Stimulated activated naive CD4-positive, alpha-beta T cell (primary cell): ENCODE data around the gene MPZL1.

ENCODE experiments used
- DNase-seq, 6 experiments: peaks; one replicate each; lab custom pipeline; 2025; lab: John Stamatoyannopoulos, UW

MPZL1 gene

DNA sequence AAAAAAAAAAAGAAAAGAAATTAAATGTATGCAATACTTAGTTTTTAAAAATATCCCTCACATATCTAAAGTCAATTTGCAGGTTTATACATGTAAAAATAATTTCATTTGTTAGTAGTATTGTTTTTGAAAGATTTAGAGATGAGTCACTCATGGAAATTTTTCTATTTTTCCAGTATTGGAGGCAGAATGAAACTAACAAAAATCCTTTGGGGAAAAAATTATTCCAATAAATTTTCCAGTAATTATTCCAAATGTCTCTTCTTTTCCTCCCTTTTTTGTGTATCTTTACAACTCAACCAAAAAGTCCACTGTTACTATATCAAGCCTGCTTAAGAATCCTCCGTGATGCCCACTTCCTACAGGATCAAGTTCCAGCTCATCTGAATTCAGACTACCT is 29.9 kb downstream of the MPZL1 start:
- no peak for DNase-seq

DNA sequence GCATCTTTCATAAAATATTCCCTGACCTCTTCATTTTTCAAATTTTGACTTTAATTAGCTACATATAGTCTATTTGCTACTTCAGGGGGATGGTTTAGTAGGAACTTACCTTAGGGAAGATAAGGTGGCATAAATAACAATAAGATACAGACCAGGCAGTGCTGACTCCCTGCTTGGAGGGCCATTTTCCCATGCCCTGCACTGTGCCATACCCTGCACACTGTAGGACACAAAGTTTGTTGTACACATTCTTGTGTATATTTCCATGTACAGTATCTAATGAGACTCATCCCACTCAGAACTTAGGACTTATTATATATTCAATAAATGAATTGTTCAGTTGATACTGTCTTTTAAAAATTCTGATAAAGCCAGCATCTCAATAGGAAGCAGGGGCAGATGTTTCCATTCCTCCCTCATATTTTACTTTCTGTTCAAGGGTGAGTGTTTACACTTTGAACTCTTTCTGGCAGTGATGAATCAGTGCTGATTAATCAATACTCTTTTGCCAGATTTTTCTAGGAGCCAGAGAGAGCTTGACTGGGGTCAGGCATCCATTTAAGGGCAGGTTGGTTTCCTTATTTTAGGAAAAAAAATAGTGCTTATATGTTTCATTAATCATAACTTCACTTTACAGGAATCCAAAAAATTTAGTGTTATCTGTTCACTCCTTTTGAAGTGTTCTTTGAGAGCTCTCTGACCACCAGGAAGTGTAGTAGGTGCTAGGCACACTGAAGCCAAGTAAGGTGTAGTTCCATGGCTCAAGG is 30.6 kb downstream of the MPZL1 start:
- no peak for DNase-seq

DNA sequence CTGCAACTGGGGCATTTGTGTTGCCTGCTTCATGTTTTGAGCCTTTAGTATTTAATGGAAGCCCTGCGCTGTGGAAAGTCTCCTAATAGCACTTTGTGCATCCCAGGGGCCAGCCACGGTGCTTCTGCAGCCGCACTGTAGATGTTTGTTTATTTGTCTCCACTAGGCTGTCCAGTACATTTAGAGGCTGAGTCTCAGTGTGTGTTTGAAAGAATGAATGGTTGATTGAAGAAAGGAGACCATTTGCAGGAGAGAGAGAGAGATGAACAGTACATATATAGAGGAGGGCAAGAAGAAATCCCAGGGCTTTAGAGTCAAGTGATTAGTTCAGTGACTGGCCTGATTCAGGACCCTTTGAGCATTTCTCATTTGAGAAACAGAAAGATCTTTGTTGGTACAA is 33.9 kb downstream of the MPZL1 start:
- DNase-seq, result no peak

DNA sequence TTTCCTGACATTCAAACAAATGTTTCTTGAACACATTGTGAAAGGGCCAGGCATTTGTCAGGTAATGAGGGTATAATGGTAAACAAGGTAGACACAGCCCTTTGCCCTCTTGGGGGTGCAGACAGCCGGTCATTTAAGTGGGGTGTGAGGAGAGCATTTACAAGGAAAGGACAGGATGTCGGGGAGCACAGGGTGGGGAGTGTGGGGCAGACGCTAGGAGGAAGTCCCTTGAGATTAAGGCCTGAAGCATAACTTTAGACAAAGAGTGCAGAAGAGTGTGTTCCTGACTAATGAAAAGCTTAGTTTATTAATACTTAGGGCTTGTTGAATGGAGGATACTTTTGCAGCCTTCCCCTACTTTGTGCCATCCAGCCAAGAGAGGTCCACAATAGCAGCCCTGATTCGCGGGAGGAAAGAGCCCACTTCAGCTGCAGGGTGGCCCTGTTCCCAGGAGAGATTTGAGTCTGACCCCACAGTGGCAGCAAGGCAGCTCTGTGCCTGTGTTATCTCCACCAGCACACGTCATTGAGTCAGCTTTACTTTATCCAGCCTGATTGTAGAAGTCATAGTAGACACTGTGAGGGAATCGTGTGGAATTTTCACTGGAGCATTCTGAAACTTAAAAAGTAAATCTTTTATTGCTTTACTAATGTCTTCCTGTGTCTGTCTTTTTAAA is 35.1 kb downstream of the MPZL1 start:
- no peak for DNase-seq

DNA sequence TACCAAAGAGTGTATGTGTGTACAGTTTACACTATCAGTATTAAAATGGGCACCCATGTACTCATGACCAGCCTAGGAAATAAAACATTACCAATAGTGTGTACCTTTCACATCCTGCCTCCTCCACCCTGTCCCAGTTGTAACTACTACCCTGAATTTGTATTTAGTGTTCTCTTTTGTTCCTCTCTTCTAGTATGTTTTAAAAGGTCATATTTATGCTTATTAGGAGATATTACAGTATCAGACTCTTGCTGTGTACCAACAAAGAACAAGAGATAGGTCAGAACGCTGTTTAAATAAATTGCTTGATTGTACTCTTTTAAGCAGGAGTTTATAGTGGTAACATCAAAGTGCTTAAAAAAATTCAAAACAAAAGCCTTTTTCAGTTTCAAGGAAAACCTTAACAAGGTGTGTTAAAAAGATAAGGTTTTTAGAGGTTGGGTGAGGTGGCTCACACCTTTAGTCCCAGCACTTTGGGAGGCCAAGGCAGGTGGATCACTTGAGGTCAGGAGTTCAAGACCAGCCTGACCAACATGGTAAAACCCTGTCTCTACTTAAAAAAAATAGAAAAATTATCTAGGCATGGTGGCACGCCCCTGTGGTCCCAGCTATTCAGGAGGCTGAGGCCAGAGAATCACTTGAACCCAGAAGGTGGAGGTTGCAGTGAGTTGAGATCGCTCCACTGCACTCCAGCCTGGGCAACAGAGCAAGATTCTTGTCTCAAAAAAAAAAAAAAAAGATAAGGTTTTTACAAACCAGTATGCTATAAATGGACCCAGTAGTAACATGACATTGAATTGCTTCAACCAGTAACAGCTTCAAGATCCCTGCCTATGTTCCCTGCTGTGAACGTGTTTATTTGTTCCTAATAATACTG is 35.9 kb downstream of the MPZL1 start:
- DNase-seq, result no peak

DNA sequence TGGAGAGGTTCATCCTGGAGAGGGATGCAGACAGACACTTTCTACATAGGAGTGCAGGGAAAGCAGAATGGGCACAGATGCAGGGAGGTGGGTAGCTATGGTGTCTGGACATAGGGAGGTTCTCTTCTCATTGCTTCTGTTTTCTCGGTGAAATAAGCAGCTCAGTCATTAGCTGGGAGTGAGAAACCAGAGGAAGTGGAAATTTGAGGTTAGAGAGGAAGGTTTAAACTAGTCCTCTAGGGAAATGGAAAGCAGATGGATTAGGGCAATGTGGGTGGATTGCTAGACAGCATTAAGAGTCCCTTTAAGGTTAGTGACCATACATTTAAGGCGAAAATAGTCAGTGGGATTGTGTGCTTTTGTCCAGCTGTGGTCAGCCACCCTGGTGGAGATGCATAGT is 39.6 kb downstream of the MPZL1 start:
- no peak for DNase-seq

DNA sequence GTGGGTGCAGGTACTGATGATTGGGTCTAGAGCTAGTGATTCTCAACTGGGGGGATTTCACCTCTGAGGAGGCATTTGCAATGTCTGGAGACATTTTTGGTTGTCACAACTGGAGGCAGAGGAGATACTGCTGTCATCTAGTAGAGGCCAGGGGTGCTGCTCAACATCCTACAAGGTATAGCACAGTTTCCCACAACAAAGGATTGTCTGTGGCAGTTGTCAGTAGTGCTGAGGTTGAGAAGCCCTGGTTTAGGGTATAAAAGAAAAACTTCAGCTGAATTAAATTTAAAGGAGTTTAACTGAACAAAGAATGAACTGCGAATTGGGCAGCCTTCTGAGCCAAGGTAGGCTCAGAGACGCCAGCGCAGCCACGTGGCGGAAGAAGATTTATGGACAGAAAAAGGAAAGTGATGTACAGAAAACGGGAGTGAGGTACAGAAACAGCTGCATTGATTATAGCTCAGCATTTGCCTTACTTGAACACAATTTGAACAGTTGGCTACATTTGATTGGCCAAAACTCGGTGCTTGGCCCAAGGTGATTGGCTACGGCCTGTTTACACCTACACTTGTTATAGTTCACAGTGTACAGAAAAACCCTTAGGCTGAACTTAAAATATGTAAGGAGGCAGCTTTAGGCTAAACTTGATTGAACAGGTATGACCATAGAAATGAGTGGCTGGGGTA is 40.4 kb downstream of the MPZL1 start:
- peak in 4 of 6 experiments; percentile 6 to 63 (median 58) for DNase-seq

DNA sequence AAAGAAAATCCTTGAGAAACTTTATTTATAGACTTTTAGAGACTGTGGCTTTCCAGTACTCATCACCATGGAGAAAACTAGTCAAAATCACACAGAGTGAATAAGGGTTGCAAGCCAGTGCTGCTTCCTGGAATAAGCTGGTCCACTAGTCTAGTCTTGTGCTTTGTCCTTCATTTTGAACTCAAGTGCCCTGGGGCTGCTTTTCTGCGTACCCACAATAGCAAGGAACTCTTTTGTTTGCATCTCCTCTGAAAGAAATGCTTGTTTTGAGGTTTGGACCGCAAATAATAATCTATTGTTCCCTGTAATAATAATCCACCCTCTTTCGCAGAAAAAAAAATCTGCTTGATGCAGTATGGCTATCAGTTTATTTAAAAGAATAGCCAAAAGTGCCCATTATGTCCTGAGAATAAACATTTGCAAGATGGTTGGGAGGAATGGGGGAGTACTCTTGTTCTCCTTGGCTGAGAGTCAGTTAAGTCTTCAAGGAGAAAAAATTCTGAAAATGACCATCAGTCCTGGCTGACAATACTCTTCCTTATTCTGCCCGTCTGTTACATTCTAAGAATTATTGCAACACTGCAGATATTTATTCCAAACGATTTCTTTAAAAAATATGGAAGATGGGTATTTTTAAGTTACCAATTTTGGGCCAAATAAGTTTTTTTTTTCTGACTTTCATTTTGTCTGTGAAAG is 41.9 kb downstream of the MPZL1 start:
- DNase-seq, result no peak

DNA sequence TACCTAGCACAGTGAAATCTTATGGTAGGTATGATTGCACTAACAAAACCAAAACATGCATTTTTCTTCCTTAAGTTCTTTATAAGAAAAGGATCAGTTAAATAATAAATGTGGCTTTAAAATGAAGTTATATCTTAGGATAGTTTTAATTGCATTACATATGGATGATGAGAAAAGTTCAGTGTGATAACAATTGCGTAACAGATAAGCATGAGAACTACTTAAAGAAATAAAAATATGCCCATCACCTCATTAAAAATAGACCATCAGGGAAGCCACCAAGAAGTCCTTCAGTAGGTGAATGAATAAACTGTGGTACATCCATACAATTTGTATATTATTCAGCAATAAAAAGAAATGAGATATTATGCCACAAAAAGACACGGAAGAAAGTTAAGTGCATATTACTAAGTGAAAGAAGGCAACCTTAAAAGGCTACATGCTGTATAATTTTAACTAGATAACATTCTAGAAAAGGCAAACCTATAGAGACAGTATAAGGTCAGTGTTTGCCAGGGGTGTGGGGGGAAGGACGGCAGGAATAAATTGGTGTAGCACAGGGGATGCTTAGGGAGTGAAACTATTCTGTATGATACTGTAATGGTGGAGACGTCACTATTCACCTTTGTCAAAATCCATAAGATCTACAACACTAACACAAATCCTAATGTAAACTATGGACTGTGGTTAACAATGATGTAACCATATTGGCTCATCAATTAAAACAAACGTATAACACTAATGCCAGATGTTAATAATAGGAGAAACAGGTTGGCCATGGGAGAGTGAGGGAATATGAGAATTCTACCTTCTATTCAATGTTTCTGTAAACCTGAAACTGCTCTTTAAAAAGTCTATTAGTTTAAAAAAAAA is 42.9 kb downstream of the MPZL1 start:
- DNase-seq, result no peak

DNA sequence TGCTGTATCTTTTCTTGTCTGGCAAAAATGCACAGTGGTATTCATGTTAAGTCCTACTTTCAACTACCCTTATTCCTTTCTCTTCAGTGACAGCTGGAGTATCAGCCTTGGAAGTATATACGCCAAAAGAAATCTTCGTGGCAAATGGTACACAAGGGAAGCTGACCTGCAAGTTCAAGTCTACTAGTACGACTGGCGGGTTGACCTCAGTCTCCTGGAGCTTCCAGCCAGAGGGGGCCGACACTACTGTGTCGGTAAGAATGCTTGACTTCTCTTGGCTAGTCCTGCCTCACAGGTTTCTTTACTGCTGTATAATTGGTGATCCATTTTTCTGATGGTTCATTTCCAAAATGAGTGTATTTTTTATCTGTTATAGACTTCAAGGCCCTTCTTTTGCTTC is 43.7 kb downstream of the MPZL1 start:
- no peak for DNase-seq

DNA sequence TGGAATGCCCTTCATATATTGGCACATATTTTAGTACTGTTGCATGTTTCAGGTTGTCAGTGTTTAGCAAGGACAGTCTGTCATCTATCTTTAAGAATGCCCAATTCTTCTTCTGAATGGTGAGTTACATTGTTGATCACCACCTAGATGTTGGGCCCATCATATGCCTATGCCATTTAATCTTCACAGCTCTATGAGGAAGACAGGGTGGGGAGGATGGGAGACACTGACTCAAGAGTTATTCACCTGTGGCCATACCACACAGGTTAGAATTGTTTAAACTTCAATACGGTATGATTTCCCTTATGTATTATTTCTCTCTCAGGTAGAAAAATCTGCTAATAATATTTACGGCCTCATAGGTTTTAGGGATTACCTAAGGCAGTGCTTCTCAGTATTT is 44.8 kb downstream of the MPZL1 start:
- no peak for DNase-seq

DNA sequence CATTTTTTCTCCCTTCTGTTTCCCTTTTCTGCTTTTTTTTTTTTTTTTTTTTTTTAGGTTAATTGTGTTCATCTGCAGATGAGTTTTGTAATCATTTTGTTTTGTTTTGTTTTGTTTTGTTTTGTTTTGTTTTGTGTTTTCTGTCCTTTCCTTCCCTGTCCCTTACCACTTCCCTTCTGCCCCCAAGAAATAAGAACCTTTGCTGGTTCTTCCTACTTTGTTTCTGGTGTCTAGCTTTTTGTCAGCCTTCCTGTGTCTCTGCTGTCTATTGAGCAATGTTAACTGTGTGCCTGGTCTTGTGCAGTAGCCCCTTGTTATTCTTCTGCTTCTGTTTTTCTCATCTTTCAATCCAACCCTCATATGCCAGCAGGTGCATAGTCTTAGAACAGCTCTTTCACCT is 46.0 kb downstream of the MPZL1 start:
- DNase-seq, result no peak

DNA sequence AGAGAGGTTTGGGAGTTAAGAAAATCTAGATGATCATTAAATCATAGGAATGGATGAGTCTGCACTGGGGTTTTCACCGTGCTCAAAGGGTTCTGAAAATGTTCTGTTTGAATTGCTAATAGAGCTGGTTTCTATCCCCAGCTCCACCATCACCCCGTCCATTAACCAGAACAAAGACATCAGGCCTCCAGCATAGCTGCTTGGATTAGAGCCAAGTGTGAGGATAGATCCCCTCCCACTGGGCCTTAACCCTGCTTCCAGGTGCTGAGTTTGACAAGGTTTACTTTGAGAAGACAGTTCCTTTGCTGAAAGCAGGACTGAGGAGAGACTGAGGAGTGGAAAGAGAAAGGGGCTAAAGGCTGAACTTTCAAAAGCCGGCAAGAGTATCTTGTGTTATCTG is 48.3 kb downstream of the MPZL1 start:
- DNase-seq, result no peak

DNA sequence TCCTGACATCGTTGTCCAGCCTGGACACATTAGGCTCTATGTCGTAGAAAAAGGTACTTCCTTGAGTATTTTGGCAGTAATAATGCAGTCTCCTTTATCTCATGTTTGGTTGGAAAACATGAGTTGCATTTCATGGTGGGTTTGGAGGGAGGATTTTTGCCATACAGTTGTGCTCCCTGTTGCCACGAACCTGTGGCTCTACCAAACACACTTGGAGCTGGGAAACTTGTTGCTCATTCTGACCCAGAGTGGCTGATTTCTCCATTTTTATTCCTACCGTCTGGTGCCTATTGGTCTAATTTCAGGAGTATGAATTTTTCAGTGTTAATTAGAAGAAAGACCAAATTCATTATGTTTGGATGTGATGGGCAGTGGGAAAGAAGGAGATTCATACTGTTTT is 50.7 kb downstream of the MPZL1 start:
- no peak for DNase-seq

DNA sequence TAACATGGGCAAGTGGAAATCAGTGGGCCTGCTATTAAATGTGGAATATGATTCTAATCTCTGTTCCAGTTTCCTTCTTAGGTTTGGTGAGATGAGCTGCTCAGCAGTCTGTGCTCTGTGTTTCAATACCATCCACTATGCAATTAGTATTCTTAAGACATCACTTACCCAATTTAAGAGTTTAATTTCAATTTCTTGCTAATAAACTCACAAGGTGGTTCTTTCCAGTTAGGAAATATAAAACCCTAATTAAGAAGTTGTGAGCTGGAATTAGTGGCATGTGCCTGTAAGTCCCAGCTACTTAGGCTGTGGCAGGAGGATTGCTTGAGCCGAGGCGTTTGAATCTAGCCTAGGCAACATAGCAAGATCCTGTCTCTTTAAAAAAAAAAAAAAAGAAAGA is 51.7 kb downstream of the MPZL1 start:
- no peak for DNase-seq

DNA sequence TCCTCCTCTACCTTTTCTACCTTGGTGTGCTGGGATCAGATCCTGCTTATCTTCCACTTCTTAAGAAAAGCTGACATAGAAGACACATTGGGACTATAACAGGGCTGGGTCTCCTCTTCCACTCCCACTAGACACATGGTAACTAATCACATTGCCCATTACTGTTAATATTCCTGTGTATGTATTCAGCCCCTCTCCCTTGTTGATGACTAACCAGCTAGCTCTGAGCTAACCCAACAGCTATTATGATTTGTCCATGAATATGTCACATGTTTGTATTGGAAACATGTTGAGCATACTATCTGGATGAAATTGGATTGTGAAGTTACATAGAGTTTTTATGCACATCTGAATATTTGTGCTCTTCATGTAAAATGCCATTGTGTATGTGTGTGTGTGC is 52.9 kb downstream of the MPZL1 start:
- no peak for DNase-seq

DNA sequence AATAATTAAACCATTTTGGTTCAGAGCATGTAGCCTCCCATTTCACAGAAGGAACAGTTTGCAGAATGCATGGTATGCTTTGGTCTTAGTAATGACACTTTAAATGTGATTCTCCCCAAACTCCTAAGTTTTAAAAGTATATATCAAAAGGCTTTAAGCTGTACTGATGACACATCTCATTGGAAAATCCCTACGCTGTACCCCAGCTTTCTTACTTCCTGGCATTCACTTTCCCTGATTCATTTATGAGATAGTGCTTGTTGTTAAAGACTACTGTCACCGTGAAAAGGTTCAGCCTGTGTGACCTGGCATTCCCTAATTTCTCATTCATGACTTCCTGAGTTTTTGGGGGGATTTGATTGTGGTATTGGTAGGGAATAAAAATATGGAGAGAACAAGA is 53.4 kb downstream of the MPZL1 start:
- DNase-seq, result no peak

DNA sequence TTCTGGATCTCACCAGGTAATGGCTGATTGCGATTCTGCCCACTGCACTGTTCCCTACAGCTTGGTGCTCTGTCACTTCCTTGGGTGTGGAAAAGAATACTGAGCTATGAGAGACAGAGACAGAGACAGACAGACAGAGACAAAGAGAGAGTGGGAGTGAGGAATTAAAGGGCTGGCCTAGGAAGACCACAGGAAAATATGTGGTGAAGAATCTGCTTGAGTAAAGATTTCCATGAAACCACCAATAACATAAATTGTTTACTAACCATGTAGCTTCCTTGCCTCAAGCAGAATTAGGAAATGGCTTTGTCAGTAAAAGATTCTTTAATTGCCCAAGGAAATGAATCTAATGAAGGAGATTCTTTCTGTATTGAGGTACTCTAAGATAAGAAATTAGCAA is 54.4 kb downstream of the MPZL1 start:
- DNase-seq, result no peak

DNA sequence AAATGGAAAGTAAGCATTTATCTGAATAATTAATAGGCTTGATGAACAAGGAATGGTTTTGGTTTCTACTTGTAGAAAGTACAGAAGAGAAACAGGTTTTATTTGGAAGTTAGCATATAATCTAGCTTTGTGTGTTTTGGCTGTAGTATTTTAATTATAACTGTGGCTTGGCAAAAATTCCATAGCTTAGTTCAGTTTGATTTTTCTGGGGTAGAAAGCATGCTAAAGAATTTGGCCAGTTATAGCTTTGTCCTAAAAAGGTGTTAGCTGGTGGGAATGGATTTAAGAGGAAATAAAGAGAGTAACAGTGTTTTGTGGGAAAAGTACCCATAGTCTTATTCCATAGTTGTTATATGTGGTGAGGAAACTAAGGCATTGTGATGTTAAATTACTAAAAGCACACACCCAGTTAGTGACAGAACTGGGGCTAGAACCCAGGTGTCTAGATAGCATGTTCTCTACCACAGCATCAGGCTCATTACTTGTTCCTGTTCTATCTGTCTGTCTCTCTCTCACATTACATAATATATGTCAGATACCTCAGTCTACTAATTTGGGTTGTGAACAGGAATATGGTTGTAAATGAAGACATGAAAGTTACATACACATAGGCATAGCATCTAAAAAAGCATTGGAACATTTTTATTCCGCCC is 55.0 kb downstream of the MPZL1 start:
- DNase-seq, result no peak

DNA sequence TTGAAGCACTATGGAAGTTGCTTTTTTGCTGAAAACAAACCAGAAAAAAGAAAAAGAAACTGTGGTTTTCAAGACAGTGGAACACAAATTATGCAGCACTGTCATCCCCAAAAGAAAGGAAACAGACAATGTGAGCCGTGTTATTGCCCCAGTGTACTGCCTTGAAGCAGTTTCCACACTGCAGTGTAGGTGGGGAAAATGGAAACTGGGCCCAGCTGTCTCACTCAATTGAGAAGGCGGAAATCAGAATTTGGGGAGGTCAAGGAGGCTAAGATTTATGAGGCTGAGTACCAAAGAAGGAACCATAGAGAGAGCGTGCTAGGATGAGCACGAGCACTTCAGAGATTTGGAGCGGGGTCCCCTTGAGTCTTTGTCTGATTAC is 55.5 kb downstream of the MPZL1 start:
- no peak for DNase-seq
